H9 (cell line): ENCODE results near the gene PAPOLA. TPM values are rescaled to one million over a fixed set of nuclear protein-coding genes. Genes with fewer than 3 reads are reported as not detected.

Source experiments
- DNase-seq: peaks from one replicate; pipeline ENCODE4 v3.0.0-alpha.2; 2017
- H2AFZ ChIP-seq: one replicate; pipeline ENCODE4 v1.6.1; 2013; ENCODE audit warnings: mild to moderate bottlenecking, low read length, control low read depth, moderate library complexity
- H2AK5ac ChIP-seq: 2 replicates; pipeline ENCODE4 v1.6.1; 2013; ENCODE audit warnings: low read length, control low read depth, mixed read lengths; ENCODE audit not compliant: insufficient read length
- H2BK120ac ChIP-seq: one replicate; pipeline ENCODE4 v1.6.1; 2013; ENCODE audit warnings: low read depth, mild to moderate bottlenecking, low read length, control low read depth, inconsistent platforms; ENCODE audit not compliant: poor library complexity, severe bottlenecking
- H2BK12ac ChIP-seq: 2 replicates; pipeline ENCODE4 v1.6.1; 2013; ENCODE audit warnings: low read length, control low read depth, mixed read lengths, low read depth; ENCODE audit not compliant: insufficient read length
- H2BK15ac ChIP-seq: 2 replicates; pipeline ENCODE4 v1.6.1; 2013; ENCODE audit warnings: low read depth, low read length, control low read depth
- H2BK20ac ChIP-seq: one replicate; pipeline ENCODE4 v1.6.1; 2013; ENCODE audit warnings: low read depth, mild to moderate bottlenecking, low read length, control low read depth, inconsistent platforms; ENCODE audit not compliant: poor library complexity, severe bottlenecking
- H2BK5ac ChIP-seq: 2 replicates; pipeline ENCODE4 v1.6.1; 2013; ENCODE audit warnings: low read length, control low read depth, mixed read lengths; ENCODE audit not compliant: insufficient read length
- H3K14ac ChIP-seq: 2 replicates; pipeline ENCODE4 v1.6.1; 2013; ENCODE audit warnings: low read length, control low read depth; ENCODE audit not compliant: insufficient read depth
- H3K18ac ChIP-seq: 2 replicates; pipeline ENCODE4 v1.6.1; 2013; ENCODE audit warnings: low read depth, mild to moderate bottlenecking, mixed read lengths, low read length, control low read depth; ENCODE audit not compliant: insufficient read length
- H3K23ac ChIP-seq: 2 replicates; pipeline ENCODE4 v1.6.1; 2013; ENCODE audit warnings: low read length, control low read depth, mixed read lengths, low read depth; ENCODE audit not compliant: insufficient read length
- H3K23me2 ChIP-seq: 2 replicates; pipeline ENCODE4 v1.6.1; 2013; ENCODE audit warnings: low read depth, mild to moderate bottlenecking, mixed read lengths, low read length, control low read depth; ENCODE audit not compliant: insufficient read length, poor library complexity, severe bottlenecking
- H3K27ac ChIP-seq: 2 replicates; pipeline ENCODE4 v1.5.1; 2013; ENCODE audit warnings: low read length, control low read depth, mixed read lengths, low read depth; ENCODE audit not compliant: insufficient read length
- H3K27me3 ChIP-seq: 2 replicates; pipeline ENCODE4 v1.6.1; 2013; ENCODE audit warnings: low read length, control low read depth, inconsistent platforms; ENCODE audit not compliant: insufficient read depth
- H3K4ac ChIP-seq: 2 replicates; pipeline ENCODE4 v1.6.1; 2013; ENCODE audit warnings: low read depth, mild to moderate bottlenecking, control low read depth, inconsistent platforms, low read length, moderate library complexity
- H3K4me1 ChIP-seq: 2 replicates; pipeline ENCODE4 v1.6.1; 2013; ENCODE audit warnings: low read length, control low read depth, inconsistent platforms; ENCODE audit not compliant: insufficient read depth
- H3K4me2 ChIP-seq: 2 replicates; pipeline ENCODE4 v1.6.1; 2013; ENCODE audit warnings: low read length, control low read depth, mixed read lengths; ENCODE audit not compliant: insufficient read length, insufficient read depth
- H3K56ac ChIP-seq: 2 replicates; pipeline ENCODE4 v1.6.1; 2013; ENCODE audit warnings: low read depth, mild to moderate bottlenecking, mixed read lengths, low read length, control low read depth; ENCODE audit not compliant: insufficient read length
- H3K79me1 ChIP-seq: 2 replicates; pipeline ENCODE4 v1.6.1; 2013; ENCODE audit warnings: low read depth, mild to moderate bottlenecking, moderate library complexity, low read length, control low read depth, inconsistent platforms; ENCODE audit not compliant: insufficient read depth, poor library complexity, severe bottlenecking
- H3K79me2 ChIP-seq: 2 replicates; pipeline ENCODE4 v1.6.1; 2013; ENCODE audit warnings: low read length, control low read depth, inconsistent platforms; ENCODE audit not compliant: insufficient read depth
- H3K9ac ChIP-seq: 2 replicates; pipeline ENCODE4 v1.6.1; 2013; ENCODE audit warnings: low read length, control low read depth, mixed read lengths; ENCODE audit not compliant: insufficient read length; ENCODE audit errors: extremely low read depth
- H3K9me3 ChIP-seq: one replicate; pipeline ENCODE4 v1.6.1; 2013; ENCODE audit warnings: low read depth, low read length, inconsistent platforms; ENCODE audit not compliant: control insufficient read depth
- H3T11ph ChIP-seq: one replicate; pipeline ENCODE4 v1.6.1; 2013; ENCODE audit warnings: mild to moderate bottlenecking, low read length, control low read depth, inconsistent platforms
- H4K20me1 ChIP-seq: one replicate; pipeline ENCODE4 v1.6.1; 2013; ENCODE audit not compliant: control insufficient read depth, insufficient read length, insufficient read depth
- H4K5ac ChIP-seq: 2 replicates; pipeline ENCODE4 v1.6.1; 2013; ENCODE audit warnings: low read depth, mild to moderate bottlenecking, mixed read lengths, low read length, control low read depth; ENCODE audit not compliant: insufficient read length
- H4K8ac ChIP-seq: replicated peaks from 2 replicates; pipeline ENCODE4 v1.6.1; 2013; ENCODE audit warnings: low read length, control low read depth, mixed read lengths, low read depth; ENCODE audit not compliant: insufficient read length
- H4K91ac ChIP-seq: 2 replicates; pipeline ENCODE4 v1.6.1; 2013; ENCODE audit warnings: low read depth, mild to moderate bottlenecking, moderate library complexity, mixed read lengths, low read length, control low read depth; ENCODE audit not compliant: insufficient read length
- H3K27ac Mint-ChIP-seq, 3 experiments: 2 replicates in 2 of 3; 3 replicates in 1 of 3; pipeline ENCODE4 v1.8.0; 2020 to 2021; ENCODE audit warnings: mixed read lengths in 3 of 3, mild to moderate bottlenecking in 1 of 3, moderate library complexity in 1 of 3
- H3K27me3 Mint-ChIP-seq: 2 replicates; pipeline ENCODE4 v1.8.0; 2021; ENCODE audit warnings: low read depth, mild to moderate bottlenecking, moderate library complexity, mixed read lengths
- H3K36me3 Mint-ChIP-seq, 3 experiments: 2 replicates in 2 of 3; 3 replicates in 1 of 3; pipeline ENCODE4 v1.8.0; 2020 to 2021; ENCODE audit warnings: low read depth in 3 of 3, mixed read lengths in 3 of 3; ENCODE audit not compliant: insufficient read depth in 1 of 3
- H3K4me1 Mint-ChIP-seq, 2 experiments: 2 replicates each; pipeline ENCODE4 v1.8.0; 2020; ENCODE audit warnings: mixed read lengths in 2 of 2
- H3K4me3 Mint-ChIP-seq, 2 experiments: 2 replicates in 1 of 2; 3 replicates in 1 of 2; pipeline ENCODE4 v1.8.0; 2020 to 2021; ENCODE audit warnings: mild to moderate bottlenecking in 2 of 2, mixed read lengths in 2 of 2, moderate library complexity in 1 of 2
- H3K9me3 Mint-ChIP-seq, 2 experiments: 2 replicates in 1 of 2; 3 replicates in 1 of 2; pipeline ENCODE4 v1.8.0; 2020; ENCODE audit warnings: mild to moderate bottlenecking in 2 of 2, mixed read lengths in 2 of 2, moderate library complexity in 1 of 2
- CTCF ChIP-seq: fragments of 200-600 bp; sonication (generic); conservative IDR thresholded peaks from 3 replicates; pipeline ENCODE4 v1.8.0; 2021; ENCODE audit warnings: antibody characterized with exemption, mild to moderate bottlenecking
- WGBS: extraction: QIAGEN DNeasy Blood & Tissue Kit; methylation state at CpG from one replicate; pipeline ENCODE4 v1.1.7; 2013; ENCODE audit warnings: missing lambda C conversion rate, low lambda C conversion rate, mixed read lengths; ENCODE audit not compliant: insufficient read length; ENCODE audit errors: extremely low coverage; 5-methylcytosine and 5-hydroxymethylcytosine counted together
- total RNA-seq: library from RNA; stranded (reverse); gene quantifications from 2 replicates; pipeline ENCODE4 v1.2.1, GENCODE V29; 2021

Gene PAPOLA
- total RNA-seq, 1 experiment from 2014 or later: 188 TPM

GRCh38 chr14:96573473-96574100 lies 71.4 kb downstream of the PAPOLA start:
- Histone ChIP-seq H4K91ac (no peak overlapping the region), H3K9ac (no peak overlapping the region), H2AK5ac (no peak overlapping the region), H3K27me3 (no peaks in the 10 kb centered on the region), H3K18ac (no peak overlapping the region), H4K5ac (no peak overlapping the region), H4K20me1 (no peaks in the 10 kb centered on the region), H3K56ac (no peak overlapping the region), H3K4ac (no peak overlapping the region), H2BK20ac (no peak overlapping the region), H2BK12ac (no peak overlapping the region), H2BK120ac (no peak overlapping the region), H2AFZ (no peak overlapping the region), H3K27ac (peak overlapping the region; percentile 10), H4K8ac (no peak overlapping the region), H3K23me2 (no peaks in the 10 kb centered on the region), H3T11ph (no peak overlapping the region), H3K4me2 (no peak overlapping the region), H3K9me3 (no peaks in the 10 kb centered on the region), H3K23ac (no peak overlapping the region), H3K4me1 (peaks cover 6% of the 10 kb centered on the region; the same call in 1 of the 2 replicates), H3K79me1 (no peaks in the 10 kb centered on the region), H3K14ac (no peak overlapping the region; the same call in 1 of the 2 replicates), H3K79me2 (no peaks in the 10 kb centered on the region), H2BK5ac (no peak overlapping the region), H2BK15ac (no peak overlapping the region)
- no peak for DNase-seq
- H3K4me3 Mint-ChIP-seq: no peak overlapping the region
- peaks cover 28 to 45% of the 10 kb centered on the region in 2 experiments for H3K4me1 Mint-ChIP-seq
- no peaks in the 10 kb centered on the region for H3K27me3 Mint-ChIP-seq
- H3K36me3 Mint-ChIP-seq: peaks cover 0 to 3% (median 2%) of the 10 kb centered on the region in 3 experiments; a peak in 4 of 7 replicates
- peak overlapping the region in 2 of 3 experiments; percentile 76 to 83; a peak in 3 of 7 replicates for H3K27ac Mint-ChIP-seq
- TF ChIP-seq CTCF: no peak
- WGBS: no CpG with 5 or more reads among the region's 5 CpGs
- no peaks in the 10 kb centered on the region for H3K9me3 Mint-ChIP-seq
